HUES64 (cell line): Measurements from ENCODE around the gene NPHP4.

ENCODE experiments used
- H3K27ac ChIP-seq: 2 replicates; pipeline ENCODE4 v1.7.0; 2013; ENCODE audit warnings: low read depth, low read length, inconsistent platforms
- H3K27me3 ChIP-seq: 2 replicates; pipeline ENCODE4 v1.6.1; 2013; ENCODE audit warnings: mild to moderate bottlenecking, low read length; ENCODE audit not compliant: insufficient read depth
- H3K36me3 ChIP-seq: 2 replicates; pipeline ENCODE4 v1.6.1; 2013; ENCODE audit warnings: mild to moderate bottlenecking, low read length; ENCODE audit not compliant: insufficient read depth
- H3K4me1 ChIP-seq: 2 replicates; pipeline ENCODE4 v1.6.1; 2013; ENCODE audit warnings: mild to moderate bottlenecking, low read length, moderate library complexity; ENCODE audit not compliant: insufficient read depth
- H3K4me3 ChIP-seq: 2 replicates; pipeline ENCODE4 v1.5.1; 2013; ENCODE audit warnings: mild to moderate bottlenecking, low read length, moderate library complexity
- H3K9ac ChIP-seq: 2 replicates; pipeline ENCODE4 v1.6.1; 2013; ENCODE audit warnings: mild to moderate bottlenecking, low read depth, low read length
- H3K9me3 ChIP-seq: 2 replicates; pipeline ENCODE4 v1.6.1; 2013; ENCODE audit warnings: low read depth, low read length; ENCODE audit not compliant: insufficient read depth
- WGBS: fragments of 150-250, 120-280 bp; methylation state at CpG from one replicate; pipeline ENCODE4 v1.1.7; 2013; ENCODE audit warnings: missing lambda C conversion rate; 5-methylcytosine and 5-hydroxymethylcytosine counted together

The NPHP4 gene

GRCh38 chr1:5944843-5945167 is 47.4 kb downstream of the NPHP4 start:
- H3K4me1 ChIP-seq, result no peaks in the 10 kb centered on the region
- peaks cover 18% of the 10 kb centered on the region for H3K36me3 ChIP-seq
- WGBS, result 95% methylated on average over 12 of the region's 12 CpGs
- no peak overlapping the region for H3K9ac ChIP-seq
- no peak overlapping the region for H3K27ac ChIP-seq
- no peak overlapping the region for H3K4me3 ChIP-seq
- H3K9me3 ChIP-seq, result no peaks in the 10 kb centered on the region
- H3K27me3 ChIP-seq, result no peaks in the 10 kb centered on the region

- WGBS, result 94% methylated on average over 27 of the region's 27 CpGs
- peaks cover 18% of the 10 kb centered on the region for H3K36me3 ChIP-seq
- H3K27me3 ChIP-seq, result no peaks in the 10 kb centered on the region
- H3K4me3 ChIP-seq, result no peak overlapping the region
- H3K9ac ChIP-seq, result no peak overlapping the region
- no peaks in the 10 kb centered on the region for H3K9me3 ChIP-seq
- H3K4me1 ChIP-seq, result no peaks in the 10 kb centered on the region
- H3K27ac ChIP-seq, result no peak overlapping the region
Measured at GRCh38 chr1:5944154-5944842, 47.9 kb downstream of the NPHP4 start.

GRCh38 chr1:5943343-5944124 is 48.7 kb downstream of the NPHP4 start:
- H3K27me3 ChIP-seq, result no peaks in the 10 kb centered on the region
- H3K36me3 ChIP-seq, result peaks cover 18% of the 10 kb centered on the region
- no peak overlapping the region for H3K9ac ChIP-seq
- no peak overlapping the region for H3K4me3 ChIP-seq
- H3K27ac ChIP-seq, result no peak overlapping the region
- no peaks in the 10 kb centered on the region for H3K9me3 ChIP-seq
- H3K4me1 ChIP-seq, result no peaks in the 10 kb centered on the region
- 91% methylated on average over 10 of the region's 11 CpGs for WGBS

- WGBS, result 92% methylated on average over 7 of the region's 7 CpGs
- Histone ChIP-seq H3K4me1 (no peaks in the 10 kb centered on the region), H3K36me3 (peaks cover 17% of the 10 kb centered on the region), H3K9ac (no peak overlapping the region), H3K27me3 (no peaks in the 10 kb centered on the region), H3K27ac (no peak overlapping the region), H3K4me3 (no peak overlapping the region), H3K9me3 (no peaks in the 10 kb centered on the region)
Measured at GRCh38 chr1:5941671-5942070, 50.6 kb downstream of the NPHP4 start.

- no CpG with 5 or more reads among the region's 2 CpGs for WGBS
- H3K27me3 ChIP-seq, result no peaks in the 10 kb centered on the region
- H3K4me1 ChIP-seq, result no peaks in the 10 kb centered on the region
- H3K4me3 ChIP-seq, result no peak overlapping the region
- H3K36me3 ChIP-seq, result peaks cover 9% of the 10 kb centered on the region; the same call in 1 of the 2 replicates
- H3K9ac ChIP-seq, result no peak overlapping the region
- H3K27ac ChIP-seq, result no peak overlapping the region
- H3K9me3 ChIP-seq, result no peaks in the 10 kb centered on the region
Measured at GRCh38 chr1:5940723-5941407, 51.4 kb downstream of the NPHP4 start.

- Histone ChIP-seq H3K9ac (no peak overlapping the region), H3K4me3 (no peak overlapping the region), H3K36me3 (peaks cover 7% of the 10 kb centered on the region; the same call in 1 of the 2 replicates), H3K9me3 (no peaks in the 10 kb centered on the region), H3K27ac (no peak overlapping the region), H3K27me3 (no peaks in the 10 kb centered on the region), H3K4me1 (no peaks in the 10 kb centered on the region)
- WGBS, result 92% methylated on average over 13 of the region's 13 CpGs
Measured at GRCh38 chr1:5939271-5940170, 52.7 kb downstream of the NPHP4 start.

GRCh38 chr1:5938101-5938646 is 54.1 kb downstream of the NPHP4 start:
- no peaks in the 10 kb centered on the region for H3K9me3 ChIP-seq
- H3K27me3 ChIP-seq, result no peaks in the 10 kb centered on the region
- no peak overlapping the region for H3K27ac ChIP-seq
- 94% methylated on average over 17 of the region's 17 CpGs for WGBS
- H3K9ac ChIP-seq, result no peak overlapping the region
- 0 out of 2 replicates have a peak, but pooled peaks cover 3% of the 10 kb centered on the region for H3K4me1 ChIP-seq
- H3K4me3 ChIP-seq, result no peak overlapping the region
- peaks cover 7% of the 10 kb centered on the region; the same call in 1 of the 2 replicates for H3K36me3 ChIP-seq

- 0 out of 2 replicates have a peak, but pooled peaks cover 3% of the 10 kb centered on the region for H3K4me1 ChIP-seq
- H3K4me3 ChIP-seq, result no peak overlapping the region
- peaks cover 13% of the 10 kb centered on the region for H3K36me3 ChIP-seq
Measured at GRCh38 chr1:5937373-5937857, 54.8 kb downstream of the NPHP4 start.

GRCh38 chr1:5936621-5937372 is 55.4 kb downstream of the NPHP4 start:
- 91% methylated on average over 13 of the region's 13 CpGs for WGBS
- Histone ChIP-seq H3K27ac (no peak overlapping the region), H3K4me3 (no peak overlapping the region), H3K36me3 (peaks cover 19% of the 10 kb centered on the region), H3K9ac (no peak overlapping the region), H3K4me1 (0 out of 2 replicates have a peak, but pooled peaks cover 3% of the 10 kb centered on the region), H3K27me3 (no peaks in the 10 kb centered on the region), H3K9me3 (no peaks in the 10 kb centered on the region)

More at GRCh38 chr1:5937373-5937857, 54.8 kb downstream of the NPHP4 start:
- H3K9me3 ChIP-seq, result no peaks in the 10 kb centered on the region
- WGBS, result 94% methylated on average over 8 of the region's 9 CpGs
- H3K9ac ChIP-seq, result no peak overlapping the region
- no peak overlapping the region for H3K27ac ChIP-seq
- no peaks in the 10 kb centered on the region for H3K27me3 ChIP-seq

GRCh38 chr1:5936126-5936525 is 56.1 kb downstream of the NPHP4 start:
- Histone ChIP-seq H3K36me3 (peaks cover 20% of the 10 kb centered on the region), H3K9ac (no peak overlapping the region), H3K27me3 (no peaks in the 10 kb centered on the region), H3K9me3 (no peaks in the 10 kb centered on the region), H3K27ac (no peak overlapping the region), H3K4me1 (0 out of 2 replicates have a peak, but pooled peaks cover 3% of the 10 kb centered on the region), H3K4me3 (no peak overlapping the region)
- 93% methylated on average over 5 of the region's 5 CpGs for WGBS
